ENCODE data around the gene HOXC9. TPM values are rescaled to one million over a fixed set of nuclear protein-coding genes. Genes with fewer than 3 reads are reported as not detected.

Gene HOXC9
- total RNA-seq, 1 experiment from 2014 or later, result 11.3 TPM

DNA sequence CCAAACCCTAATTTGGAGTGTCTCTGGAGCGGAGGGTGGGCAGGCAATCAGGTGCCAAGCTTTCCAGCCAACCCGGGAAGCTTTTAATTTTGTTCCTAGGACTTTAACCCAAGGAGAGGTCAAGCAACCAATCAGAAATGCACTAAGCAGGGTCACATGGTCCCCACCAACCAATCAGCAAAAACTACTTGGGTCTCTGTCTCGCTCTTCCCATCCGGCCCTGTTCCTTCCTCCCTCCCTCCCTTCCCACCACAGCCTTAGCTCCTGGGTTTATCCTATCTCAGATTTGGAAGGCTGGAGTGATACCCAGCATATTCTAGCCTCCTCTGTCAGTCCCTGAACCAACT is 40.2 kb downstream of the HOXC9 start:
- H3K27ac ChIP-seq (ENCODE audit: low read depth, low read length), result no peak overlapping the region
- H3K4me1 ChIP-seq (ENCODE audit: control insufficient read depth in 1 of 2, insufficient read depth in 2 of 2, low read length in 2 of 2), result peaks cover 0 to 12% of the 10 kb centered on the region in 2 experiments; a peak in 3 of 4 replicates
- H3K27me3 ChIP-seq (ENCODE audit: insufficient read depth, low read length), result no peaks in the 10 kb centered on the region
- intact Hi-C loops (cut with micrococcal nuclease), result no loop called here
- H3K9me2 ChIP-seq (ENCODE audit: insufficient read depth), result no peaks in the 10 kb centered on the region
- TF ChIP-seq POLR2A (IDR thresholded peaks at IDR 0.05; ENCODE audit: borderline replicate concordance, extremely low read depth, insufficient read depth, insufficient read length), result no peak
- TF ChIP-seq RAD21 (IDR thresholded peaks at IDR 0.05; ENCODE audit: low read depth), result no peak
- no peak for TF ChIP-seq ZNF274 (IDR thresholded peaks at IDR 0.05; ENCODE audit: low read depth, low read length)
- TF ChIP-seq, protein P1, sequence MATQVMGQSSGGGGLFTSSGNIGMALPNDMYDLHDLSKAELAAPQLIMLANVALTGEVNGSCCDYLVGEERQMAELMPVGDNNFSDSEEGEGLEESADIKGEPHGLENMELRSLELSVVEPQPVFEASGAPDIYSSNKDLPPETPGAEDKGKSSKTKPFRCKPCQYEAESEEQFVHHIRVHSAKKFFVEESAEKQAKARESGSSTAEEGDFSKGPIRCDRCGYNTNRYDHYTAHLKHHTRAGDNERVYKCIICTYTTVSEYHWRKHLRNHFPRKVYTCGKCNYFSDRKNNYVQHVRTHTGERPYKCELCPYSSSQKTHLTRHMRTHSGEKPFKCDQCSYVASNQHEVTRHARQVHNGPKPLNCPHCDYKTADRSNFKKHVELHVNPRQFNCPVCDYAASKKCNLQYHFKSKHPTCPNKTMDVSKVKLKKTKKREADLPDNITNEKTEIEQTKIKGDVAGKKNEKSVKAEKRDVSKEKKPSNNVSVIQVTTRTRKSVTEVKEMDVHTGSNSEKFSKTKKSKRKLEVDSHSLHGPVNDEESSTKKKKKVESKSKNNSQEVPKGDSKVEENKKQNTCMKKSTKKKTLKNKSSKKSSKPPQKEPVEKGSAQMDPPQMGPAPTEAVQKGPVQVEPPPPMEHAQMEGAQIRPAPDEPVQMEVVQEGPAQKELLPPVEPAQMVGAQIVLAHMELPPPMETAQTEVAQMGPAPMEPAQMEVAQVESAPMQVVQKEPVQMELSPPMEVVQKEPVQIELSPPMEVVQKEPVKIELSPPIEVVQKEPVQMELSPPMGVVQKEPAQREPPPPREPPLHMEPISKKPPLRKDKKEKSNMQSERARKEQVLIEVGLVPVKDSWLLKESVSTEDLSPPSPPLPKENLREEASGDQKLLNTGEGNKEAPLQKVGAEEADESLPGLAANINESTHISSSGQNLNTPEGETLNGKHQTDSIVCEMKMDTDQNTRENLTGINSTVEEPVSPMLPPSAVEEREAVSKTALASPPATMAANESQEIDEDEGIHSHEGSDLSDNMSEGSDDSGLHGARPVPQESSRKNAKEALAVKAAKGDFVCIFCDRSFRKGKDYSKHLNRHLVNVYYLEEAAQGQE (IDR thresholded peaks at IDR 0.05; ENCODE audit: low read depth), result no peak
- TF ChIP-seq EZH2 (IDR thresholded peaks at IDR 0.05), result no peak
- no peak for TF ChIP-seq CTCF (IDR thresholded peaks at IDR 0.05 in 2 of 3, conservative IDR thresholded peaks at IDR 0.05 in 1 of 3; ENCODE audit: borderline replicate concordance in 1 of 3, insufficient read depth in 1 of 3, low read depth in 2 of 3, low read length in 2 of 3)
- TF ChIP-seq JUND (IDR thresholded peaks at IDR 0.05), result no peak
- TF ChIP-seq SRF (IDR thresholded peaks at IDR 0.05; ENCODE audit: low read depth), result no peak
- no peak for TF ChIP-seq EGR1 (IDR thresholded peaks at IDR 0.05; ENCODE audit: low read depth)
- no peak for TF ChIP-seq ELF1 (IDR thresholded peaks at IDR 0.05; ENCODE audit: borderline replicate concordance, low read depth)
- no peak for TF ChIP-seq MAX (IDR thresholded peaks at IDR 0.05)
- no peak for TF ChIP-seq CBX3 (IDR thresholded peaks at IDR 0.05; ENCODE audit: low read depth)
- no peak for TF ChIP-seq POLR2AphosphoS5 (IDR thresholded peaks at IDR 0.05; ENCODE audit: low read depth, low read length)
- TF ChIP-seq EZH2phosphoT487 (IDR thresholded peaks at IDR 0.05; ENCODE audit: borderline replicate concordance), result no peak
- no peak for TF ChIP-seq ZFX (IDR thresholded peaks at IDR 0.05)
- H3K9me3 ChIP-seq (ENCODE audit: control insufficient read depth in 1 of 2, insufficient read depth in 1 of 2, low read depth in 1 of 2, low read length in 2 of 2), result no peaks in the 10 kb centered on the region
- H4K20me1 ChIP-seq (ENCODE audit: insufficient read depth), result no peaks in the 10 kb centered on the region
- no peaks in the 10 kb centered on the region for H3K36me3 ChIP-seq (ENCODE audit: control insufficient read depth in 1 of 2, insufficient read depth in 2 of 2, low read length in 2 of 2)
- no TSS peak for BruUV-seq (replicated peaks)
- ChIA-PET CTCF (interaction anchor here (1.1 kb wide), 1 partner anchor 23 kb away, joined by 3 read pairs; no protein-coding TSS in a partner anchor), POLR2A (no interaction called here), RAD21 (ENCODE audit: low non-redundant PET in 1 of 2, low total read pairs in 2 of 2, uncharacterized antibody in 2 of 2, unreplicated experiment in 2 of 2) (no interaction called here)
- H3K79me2 ChIP-seq (ENCODE audit: insufficient read depth, low read length), result no peaks in the 10 kb centered on the region
- H2AFZ ChIP-seq (ENCODE audit: low read depth, low read length, poor library complexity, severe bottlenecking), result no peak overlapping the region
- H3K9ac ChIP-seq (ENCODE audit: low read length), result no peak overlapping the region
- ATAC-seq, result peak; percentile 74
- H3K4me3 ChIP-seq (replicated peaks in 1 of 2; ENCODE audit: low read depth in 1 of 2, low read length in 2 of 2), result no peak overlapping the region
- peak overlapping the region; percentile 22; the same call in 1 of the 2 replicates for H3K4me2 ChIP-seq (ENCODE audit: low read length)
- DNase-seq (ENCODE audit: low read depth, low spot score), result no peak

Data from HCT116 (cell line).